Measurements from ENCODE around the gene RUFY1.

DNA sequence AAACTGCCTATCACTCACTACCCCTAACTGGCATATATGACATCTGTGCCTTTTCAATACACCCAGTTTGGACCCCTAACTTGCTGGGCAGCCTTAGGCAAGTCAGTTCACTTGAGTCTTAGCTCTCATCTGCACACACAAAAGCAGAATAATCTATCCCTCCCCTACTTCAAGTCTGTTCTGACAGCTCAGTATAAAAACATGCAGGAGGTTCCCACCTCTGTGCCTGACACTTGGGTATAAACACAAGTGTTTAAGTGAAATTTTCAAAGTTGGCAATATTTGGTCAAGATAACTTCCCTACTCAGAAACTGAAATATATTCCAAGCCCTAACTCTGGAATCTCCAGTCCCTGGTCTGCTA is 60.5 kb downstream of the RUFY1 start:
- TF ChIP-seq, protein P1, sequence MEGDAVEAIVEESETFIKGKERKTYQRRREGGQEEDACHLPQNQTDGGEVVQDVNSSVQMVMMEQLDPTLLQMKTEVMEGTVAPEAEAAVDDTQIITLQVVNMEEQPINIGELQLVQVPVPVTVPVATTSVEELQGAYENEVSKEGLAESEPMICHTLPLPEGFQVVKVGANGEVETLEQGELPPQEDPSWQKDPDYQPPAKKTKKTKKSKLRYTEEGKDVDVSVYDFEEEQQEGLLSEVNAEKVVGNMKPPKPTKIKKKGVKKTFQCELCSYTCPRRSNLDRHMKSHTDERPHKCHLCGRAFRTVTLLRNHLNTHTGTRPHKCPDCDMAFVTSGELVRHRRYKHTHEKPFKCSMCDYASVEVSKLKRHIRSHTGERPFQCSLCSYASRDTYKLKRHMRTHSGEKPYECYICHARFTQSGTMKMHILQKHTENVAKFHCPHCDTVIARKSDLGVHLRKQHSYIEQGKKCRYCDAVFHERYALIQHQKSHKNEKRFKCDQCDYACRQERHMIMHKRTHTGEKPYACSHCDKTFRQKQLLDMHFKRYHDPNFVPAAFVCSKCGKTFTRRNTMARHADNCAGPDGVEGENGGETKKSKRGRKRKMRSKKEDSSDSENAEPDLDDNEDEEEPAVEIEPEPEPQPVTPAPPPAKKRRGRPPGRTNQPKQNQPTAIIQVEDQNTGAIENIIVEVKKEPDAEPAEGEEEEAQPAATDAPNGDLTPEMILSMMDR (IDR thresholded peaks at IDR 0.05): no peak
- no peak for TF ChIP-seq ZFX (IDR thresholded peaks at IDR 0.05; ENCODE audit: borderline replicate concordance)
